Activated naive CD4-positive, alpha-beta T cell (primary cell): Measurements from ENCODE around the gene CCDC187.
A peak's percentile ranks its signal among the peaks of the same experiment; 100 is the strongest.

ENCODE experiments used
- DNase-seq, 4 experiments: peaks; one replicate each; lab custom pipeline; 2025; lab: John Stamatoyannopoulos, UW

CCDC187 gene

DNA sequence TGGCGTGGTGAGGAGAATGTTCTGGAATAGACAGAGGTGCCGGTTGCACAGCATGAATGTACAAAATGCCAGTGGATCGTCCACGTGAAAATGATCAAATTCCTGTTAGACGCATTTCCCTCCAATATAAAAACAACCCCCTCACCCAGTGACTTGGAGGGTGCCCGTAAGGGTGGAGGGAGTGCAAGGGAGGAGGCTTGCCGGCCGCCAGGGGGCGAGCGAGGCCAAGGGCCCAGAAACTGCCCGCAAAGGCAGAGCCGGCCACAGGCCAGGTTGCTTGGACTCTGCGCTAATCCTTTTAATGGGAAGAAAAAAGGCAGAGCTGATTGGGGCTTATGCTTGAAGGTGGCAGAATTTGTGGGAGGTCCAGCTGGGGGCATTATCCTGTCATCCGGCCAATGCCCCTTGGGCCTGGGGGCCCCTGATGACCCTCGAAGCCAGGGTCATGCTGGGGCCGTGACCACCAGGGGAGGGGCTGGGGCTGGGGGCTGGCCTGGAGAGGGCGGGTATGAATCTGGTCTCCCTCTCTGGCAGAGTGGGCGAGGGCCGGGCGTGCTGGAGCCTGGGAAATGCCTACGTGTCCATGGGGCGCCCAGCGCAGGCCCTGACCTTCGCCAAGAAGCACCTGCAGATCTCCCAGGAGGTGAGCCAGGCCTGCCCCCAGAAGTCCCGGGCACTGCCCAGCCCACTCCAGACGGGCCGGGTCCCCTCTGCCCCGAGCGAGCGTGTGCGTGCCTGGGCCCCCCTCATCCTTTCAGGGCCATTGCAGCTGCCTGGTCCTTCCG, 35.5 kb upstream of the CCDC187 start:
- DNase-seq = peak in 1 of 4 experiments; percentile 24

DNA sequence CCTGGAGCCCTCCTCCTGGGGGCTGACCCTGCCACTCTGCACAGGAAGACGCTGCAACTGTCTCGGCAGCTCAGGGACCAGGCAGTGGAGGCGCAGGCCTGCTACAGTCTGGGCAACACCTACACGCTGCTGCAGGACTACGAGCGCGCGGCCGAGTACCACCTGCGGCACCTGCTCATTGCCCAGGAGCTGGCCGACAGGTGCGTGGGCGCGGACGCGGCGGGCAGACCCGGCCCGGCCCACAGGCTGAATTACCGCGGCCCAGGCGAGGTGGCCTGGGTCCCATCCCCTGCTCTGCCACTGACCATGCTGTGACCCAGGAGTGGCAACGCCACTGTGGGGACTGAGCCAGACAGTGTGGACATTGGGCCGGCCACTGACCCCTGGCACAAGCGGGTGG, 34.6 kb upstream of the CCDC187 start:
- no peak for DNase-seq

DNA sequence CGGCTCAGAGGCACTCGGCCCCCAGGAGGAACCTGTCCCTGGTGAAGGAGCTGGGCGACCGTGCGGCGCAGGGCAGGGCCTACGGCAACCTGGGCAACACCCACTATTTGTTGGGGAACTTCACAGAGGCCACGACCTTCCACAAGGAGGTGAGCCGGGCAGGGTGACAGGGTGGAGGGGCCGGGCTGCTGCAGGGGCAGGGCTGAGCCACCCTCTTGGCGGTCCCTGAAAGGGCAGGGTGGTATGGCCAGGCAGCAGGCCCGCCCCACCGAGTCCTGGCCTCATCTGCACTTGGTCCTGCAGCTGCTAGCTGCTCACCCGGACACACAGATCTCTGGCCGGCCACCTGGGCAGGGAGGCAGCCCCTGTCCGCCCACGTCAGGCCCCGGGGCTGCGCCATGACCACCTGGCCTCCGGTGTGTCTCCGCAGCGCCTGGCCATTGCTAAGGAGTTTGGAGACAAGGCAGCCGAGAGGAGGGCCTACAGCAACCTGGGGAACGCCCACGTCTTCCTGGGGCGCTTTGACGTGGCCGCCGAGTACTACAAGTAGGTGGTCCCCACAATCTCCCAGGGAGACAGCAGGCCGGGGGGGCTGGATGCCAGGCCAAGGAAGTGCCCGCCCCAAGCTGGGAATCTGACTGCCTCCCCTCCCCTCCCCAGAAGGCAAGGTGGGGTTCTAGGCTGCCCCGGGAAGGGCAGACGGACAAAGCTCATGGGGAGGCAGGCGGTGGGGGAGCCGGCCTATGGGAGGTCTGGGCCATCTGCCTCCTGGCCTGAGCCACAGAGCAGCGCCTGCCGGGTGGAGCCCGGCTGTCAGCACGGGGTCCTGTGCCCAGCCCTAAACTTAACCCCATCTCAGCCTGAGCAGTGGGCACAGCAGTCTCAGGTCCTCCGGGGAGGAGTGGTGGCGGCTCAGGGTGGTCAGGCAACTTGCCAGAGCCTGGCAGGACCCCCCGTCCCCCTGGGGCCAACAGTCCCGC, 33.8 kb upstream of the CCDC187 start:
- no peak for DNase-seq

- DNase-seq = no peak
These were observed 33.0 kb upstream of the CCDC187 start for GRCh38 chr9:136336881-136337280.

- DNase-seq = no peak
These were observed 32.4 kb upstream of the CCDC187 start for GRCh38 chr9:136336156-136336870.

- DNase-seq = no peak
These were observed 31.6 kb upstream of the CCDC187 start for GRCh38 chr9:136335296-136336155.

DNA sequence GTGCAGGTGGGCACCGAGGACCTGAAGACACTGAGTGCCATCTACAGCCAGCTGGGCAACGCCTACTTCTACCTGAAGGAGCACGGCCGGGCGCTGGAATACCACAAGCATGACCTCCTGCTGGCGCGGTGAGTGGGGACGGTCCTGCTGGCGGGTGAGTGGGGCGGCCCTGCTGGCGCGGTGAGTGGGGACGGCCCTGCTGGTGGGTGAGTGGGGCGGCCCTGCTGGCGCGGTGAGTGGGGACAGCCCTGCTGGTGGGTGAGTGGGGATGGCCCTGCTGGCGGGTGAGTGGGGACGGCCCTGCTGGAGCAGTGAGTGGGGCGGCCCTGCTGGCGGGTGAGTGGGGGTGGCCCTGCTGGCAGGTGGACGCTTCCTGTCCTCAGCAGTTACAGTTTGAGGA, 30.6 kb upstream of the CCDC187 start:
- no peak for DNase-seq

DNA sequence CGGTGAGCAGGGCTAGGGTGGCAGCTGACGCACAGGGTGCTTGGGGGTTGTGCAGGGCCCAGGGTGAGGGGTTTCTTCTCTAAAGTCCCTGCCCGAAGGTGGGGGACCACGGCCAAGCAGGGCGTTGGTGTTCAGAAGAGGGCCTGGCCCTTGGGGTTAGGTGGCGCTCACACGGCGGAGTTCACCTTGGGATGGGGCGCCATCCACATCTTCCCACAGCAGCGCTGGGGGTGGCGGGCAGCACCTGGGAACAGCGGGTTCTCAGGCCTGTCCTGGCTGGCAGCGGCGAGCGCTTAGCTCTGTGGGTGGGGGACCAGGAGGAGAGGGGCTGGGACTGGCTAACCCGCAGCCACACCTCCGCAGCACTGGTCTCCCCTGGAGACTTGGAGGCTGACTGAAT, 29.6 kb upstream of the CCDC187 start:
- no peak for DNase-seq

- no peak for DNase-seq
These were observed 29.2 kb upstream of the CCDC187 start for GRCh38 chr9:136333045-136333444.

DNA sequence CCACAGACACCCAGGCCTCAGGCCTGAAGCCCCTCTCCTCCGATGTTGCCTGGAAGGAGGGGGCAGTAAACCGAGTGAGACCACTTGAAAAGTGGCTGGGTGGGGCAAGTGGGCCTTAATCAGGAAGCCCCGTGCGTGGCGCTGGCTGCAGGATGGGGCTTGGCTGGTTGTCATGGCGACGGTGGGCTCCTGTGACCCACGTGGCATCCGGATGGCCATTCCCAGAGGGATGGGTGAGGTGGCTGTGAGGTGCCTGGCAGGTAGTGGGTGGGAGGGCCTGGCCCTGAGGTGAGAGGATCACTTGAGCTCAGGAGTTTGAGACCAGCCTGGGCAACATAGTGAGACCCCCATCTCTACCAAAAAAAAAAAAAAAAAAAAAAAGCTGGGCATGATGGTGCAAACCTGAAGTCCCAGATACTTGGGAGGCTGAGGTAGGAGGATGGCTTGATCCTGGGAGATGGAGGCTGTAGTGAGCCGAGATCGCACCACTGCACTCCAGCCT, 28.6 kb upstream of the CCDC187 start:
- no peak for DNase-seq

DNA sequence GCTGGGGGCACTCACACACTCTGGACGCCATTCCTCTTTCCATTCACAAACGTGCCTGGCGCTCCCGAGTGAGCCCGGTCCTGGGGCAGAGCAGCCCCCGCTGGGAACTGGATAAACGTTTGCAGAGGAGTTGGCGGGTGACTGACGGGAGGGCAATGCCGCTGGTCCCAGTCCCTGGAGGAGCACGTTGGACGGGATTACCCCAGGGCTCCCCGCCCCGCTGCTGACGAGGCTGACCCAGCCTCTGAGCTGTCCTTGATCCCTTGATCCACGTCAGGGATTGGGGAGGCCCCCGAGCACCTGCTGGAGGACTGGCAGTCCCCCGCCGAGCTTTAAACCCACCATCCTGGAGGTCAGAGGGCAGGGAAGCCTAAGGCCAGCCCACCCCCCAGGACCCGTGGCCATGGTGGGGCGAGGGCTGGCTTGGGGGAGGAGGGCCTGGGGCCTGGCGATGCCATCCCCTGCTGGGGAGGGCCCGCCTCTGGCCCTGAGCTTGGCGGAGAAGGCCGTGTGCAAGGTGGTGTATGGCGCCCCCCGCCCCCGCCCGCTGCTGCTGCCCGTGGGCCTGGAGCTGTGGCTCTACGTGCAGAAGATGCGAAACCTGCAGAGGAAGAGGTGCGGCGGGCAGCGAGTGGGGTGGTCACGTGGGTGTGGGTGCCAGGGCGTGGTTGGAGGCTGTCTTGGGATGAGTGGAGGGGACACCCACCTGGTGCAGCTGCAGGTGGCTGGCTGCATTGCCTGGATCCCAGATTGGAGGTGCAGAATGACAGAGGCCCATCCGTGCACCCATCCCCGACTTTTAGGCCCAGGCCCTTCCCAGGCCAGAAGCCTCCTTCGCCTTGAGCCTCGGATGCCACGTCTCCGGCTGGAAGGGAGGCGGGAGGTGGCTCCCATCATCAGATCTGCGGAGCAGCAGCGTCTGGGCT, 27.9 kb upstream of the CCDC187 start:
- DNase-seq = no peak

DNA sequence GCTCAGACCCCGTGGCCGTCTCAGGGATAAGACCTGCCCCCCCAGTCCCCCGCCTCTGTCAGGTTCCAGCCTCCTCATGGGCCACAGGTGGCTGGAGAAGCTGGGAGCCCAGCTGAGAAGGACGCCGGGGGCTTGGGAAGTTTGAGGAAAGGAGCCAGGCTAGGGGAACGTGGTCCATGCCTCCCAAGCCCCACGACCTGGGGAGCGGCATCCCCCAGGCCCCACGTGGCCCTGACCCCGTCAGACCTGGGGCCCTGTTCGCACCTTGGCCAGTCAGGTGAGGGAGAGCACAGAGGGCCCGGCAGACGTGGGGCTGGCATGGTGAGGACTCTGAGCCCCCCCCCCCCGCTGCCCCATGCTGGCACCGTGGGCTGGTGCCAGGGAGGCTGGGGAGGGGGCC, 27.1 kb upstream of the CCDC187 start:
- DNase-seq = no peak

GRCh38 chr9:136330406-136330990, 26.6 kb upstream of the CCDC187 start:
- no peak for DNase-seq

DNA sequence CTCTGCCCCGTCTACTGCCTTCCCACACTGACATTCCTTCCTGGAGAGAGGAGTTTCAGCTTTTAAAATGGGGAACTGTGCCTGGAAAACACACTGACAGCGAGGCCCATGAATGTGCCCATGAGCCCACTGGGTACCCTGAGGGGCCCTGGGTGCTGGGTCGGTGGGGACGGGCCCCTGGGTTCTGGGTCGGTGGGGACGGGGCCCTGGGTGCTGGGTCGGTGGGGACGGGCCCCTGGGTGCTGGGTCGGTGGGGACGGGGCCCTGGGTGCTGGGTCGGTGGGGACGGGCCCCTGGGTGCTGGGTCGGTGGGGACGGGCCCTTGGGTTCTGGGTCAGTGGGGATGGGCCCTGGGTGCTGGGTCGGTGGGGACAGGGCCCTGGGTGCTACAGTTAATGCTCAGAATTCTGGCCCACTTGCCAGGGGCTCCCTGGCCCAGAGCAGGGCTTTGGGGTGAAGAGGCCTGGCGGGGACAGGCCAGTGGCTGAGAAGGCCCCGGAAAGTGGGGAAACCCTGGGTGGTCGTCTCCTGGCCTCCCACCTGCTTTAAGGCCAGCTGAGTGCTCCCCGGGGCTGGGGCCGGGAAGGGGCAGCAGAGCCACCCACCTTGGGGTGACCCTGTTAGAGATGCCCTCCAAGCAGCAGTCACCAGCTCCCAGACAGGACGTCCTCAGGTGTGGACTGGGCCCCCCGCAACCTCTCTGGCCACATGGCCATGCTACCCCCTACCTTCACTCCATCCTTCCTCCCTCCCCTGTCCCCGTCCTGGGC, 25.9 kb upstream of the CCDC187 start:
- DNase-seq = no peak

- DNase-seq = no peak
These were observed 25.3 kb upstream of the CCDC187 start for GRCh38 chr9:136329211-136329627.

GRCh38 chr9:136328622-136329041, 24.7 kb upstream of the CCDC187 start:
- no peak for DNase-seq

DNA sequence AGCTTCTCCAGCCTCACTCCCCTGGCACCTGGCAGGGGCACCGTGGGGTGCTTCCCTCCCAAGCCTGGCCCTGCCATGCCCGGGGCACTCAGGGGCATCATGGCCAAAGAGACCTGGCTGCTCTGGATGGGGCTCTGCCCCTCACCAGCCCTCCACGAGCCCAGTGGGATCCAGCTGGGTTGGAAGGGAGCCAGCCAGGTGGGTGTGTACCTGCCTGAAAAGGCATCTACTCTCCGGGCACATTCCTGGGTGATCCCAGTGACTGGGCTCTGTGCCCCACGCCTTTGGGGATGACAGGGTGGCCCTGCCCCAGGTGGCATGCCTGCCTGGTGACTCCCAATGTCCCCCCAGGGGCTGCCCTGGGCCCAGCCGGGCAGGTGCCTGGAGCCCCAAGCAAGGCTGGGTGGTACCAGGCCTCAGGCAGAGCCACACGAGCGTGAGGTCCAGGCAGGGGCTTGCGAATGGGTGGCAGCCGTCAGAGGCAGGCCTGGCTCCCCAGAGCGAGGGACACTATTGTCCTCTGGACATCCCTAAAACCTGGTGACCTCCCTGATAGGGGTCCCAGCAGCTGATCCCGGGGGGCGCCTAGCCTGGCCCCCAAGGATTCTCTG, 24.2 kb upstream of the CCDC187 start:
- no peak for DNase-seq

DNA sequence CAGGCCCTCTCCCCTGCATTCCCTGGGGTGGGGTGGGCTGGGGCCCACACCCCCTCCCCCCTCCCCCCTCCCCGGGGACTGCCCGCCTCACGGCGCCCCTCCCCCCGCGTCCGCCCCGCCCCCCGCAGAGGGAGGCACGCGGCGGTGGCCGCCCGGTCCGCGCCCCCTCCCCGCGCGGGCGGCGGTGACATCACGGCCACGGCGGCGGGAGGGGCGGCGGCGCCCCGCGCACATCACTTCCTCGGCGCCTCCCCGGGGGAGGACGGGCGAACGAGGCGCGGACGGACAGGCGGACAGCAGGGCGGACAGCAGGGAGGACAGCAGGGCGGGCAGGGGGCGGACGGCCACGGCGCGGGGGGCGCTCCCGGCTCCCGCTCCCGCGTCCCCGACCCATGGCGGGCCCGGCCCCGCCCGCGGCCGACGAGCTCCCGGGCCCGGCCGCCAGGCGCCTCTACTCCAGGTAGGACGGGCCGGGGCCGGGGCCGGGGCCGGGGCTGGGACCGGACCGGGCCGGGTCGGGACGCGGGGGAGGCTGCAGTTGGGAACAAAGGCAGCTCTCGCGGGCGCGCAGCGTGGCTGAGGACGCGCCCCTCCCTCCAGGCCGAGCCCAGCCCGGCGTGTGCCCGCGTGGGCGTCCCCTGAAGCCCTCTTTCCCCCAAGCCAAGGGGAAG, 23.5 kb upstream of the CCDC187 start, which contains the start of gene GPSM1:
Gene GPSM1 (plus strand): TSS at position 236 of the 671 bp plus-strand sequence. CDS start 157 bp downstream, at position 393.
- peak in 1 of 4 experiments; percentile 32 for DNase-seq
